Esophagus mucosa (tissue), 1 donor: ENCODE measurements around the gene LIFR. TPM values are rescaled to one million over a fixed set of nuclear protein-coding genes. Genes with fewer than 3 reads are reported as not detected.

Source experiments
- ATAC-seq: fragments of 200-7000 bp; cut with Tn5 transposase; one replicate; pipeline ENCODE4 v1.9.1; 2020
- total RNA-seq: library from RNA; stranded (reverse); gene quantifications from one replicate; pipeline ENCODE4 v1.2.4, GENCODE V29; 2023
- donor health status: DM: yes; HTN: yes; CAD: no.

LIFR gene
- total RNA-seq, 1 donor from 2014 or later, result 6.9 TPM

GRCh38 chr5:38434966-38435705 lies 121.3 kb downstream of the LIFR start:
- no peak for ATAC-seq

- no peak for ATAC-seq
Measured at GRCh38 chr5:38433160-38433861, 123.1 kb downstream of the LIFR start.

GRCh38 chr5:38431242-38431853 lies 125.1 kb downstream of the LIFR start:
- ATAC-seq, result no peak

DNA sequence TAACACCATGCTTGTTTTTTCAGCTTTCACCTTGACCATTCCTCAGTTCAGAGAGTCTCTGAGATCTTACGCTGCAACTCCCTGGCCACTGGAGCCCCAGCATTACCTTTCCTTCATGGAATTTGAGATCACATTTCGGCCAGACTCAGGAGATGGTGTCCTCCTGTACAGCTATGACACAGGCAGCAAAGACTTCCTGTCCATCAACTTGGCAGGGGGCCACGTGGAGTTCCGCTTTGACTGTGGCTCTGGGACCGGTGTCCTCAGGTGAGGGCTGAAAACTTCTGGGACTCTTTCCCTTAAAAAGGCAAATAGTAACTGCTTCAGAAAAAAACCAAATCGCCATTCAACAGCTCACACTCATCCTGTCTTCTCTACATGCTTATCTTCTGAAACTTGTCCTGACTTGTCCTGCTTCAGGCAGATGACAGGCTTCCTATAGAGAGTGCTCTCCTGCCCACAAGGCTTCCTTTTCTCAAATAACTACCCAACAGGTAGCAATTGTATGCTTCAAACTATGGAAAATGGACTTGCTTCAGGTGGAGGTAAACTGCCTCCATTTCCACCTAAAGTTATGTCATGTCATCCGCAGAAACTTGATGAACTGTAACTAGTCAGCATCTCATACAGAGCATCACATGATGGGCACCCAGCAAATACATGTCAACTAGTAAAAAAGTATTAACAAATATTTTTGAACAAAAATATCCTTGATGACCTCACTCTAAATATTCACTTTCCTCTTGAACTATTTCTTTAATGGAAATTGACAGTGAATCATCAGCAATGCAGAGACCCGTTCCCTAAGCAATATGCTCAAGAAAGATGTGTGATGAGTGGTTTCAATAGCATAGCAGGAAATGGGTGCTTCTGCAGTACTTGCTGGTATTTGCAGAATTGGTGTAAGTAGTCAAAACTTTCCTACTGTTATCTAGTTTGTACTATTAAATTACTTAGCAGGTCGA lies 129.2 kb downstream of the LIFR start:
- ATAC-seq, result no peak

DNA sequence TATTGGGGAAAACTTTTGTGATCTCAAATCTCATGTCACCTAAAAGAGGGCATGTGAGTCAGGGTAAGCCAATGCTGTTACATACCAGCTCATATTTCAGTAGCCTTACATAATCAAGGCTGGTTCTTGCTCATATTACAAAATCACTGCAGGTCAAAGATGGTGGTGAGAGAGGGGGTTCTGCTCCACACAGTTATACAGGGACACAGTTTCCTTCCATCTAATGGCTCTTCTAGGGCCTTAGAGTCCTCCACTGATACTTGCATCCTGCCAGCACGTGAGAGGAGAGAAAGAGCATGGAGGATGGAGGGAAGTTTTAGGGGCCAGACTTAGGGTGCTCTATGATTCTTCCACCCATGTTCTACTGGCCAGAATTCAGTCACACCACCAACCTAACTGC lies 130.0 kb downstream of the LIFR start:
- ATAC-seq, result no peak
